Activated T-helper 1 cell treated with anti-CD3 and anti-CD28 coated beads, Interleukin-12 subunit alpha, Interleukin-12 subunit beta, Interleukin-2, Interleukin-4 antibody, amounts not matched to agents 30 ng/mL and 10 ng/mL and 1 ng/mL, durations not matched to agents 14 hours and 24 hours and 36 hours (primary cell): ENCODE data around the gene CHST9. TPM values are rescaled to one million over a fixed set of nuclear protein-coding genes. Genes with fewer than 3 reads are reported as not detected.

Experiments
- DNase-seq: peaks from one replicate; pipeline ENCODE4 v3.0.0; 2021; ENCODE audit warnings: low spot score
- H3K27ac Mint-ChIP-seq: one replicate; pipeline ENCODE4 v1.8.0; 2021; ENCODE audit warnings: mild to moderate bottlenecking, mixed read lengths
- H3K27me3 Mint-ChIP-seq: one replicate; pipeline ENCODE4 v1.8.0; 2022; ENCODE audit warnings: mild to moderate bottlenecking, moderate library complexity, mixed read lengths; ENCODE audit not compliant: insufficient read depth
- H3K36me3 Mint-ChIP-seq: one replicate; pipeline ENCODE4 v1.8.0; 2021; ENCODE audit warnings: low read depth, mixed read lengths
- H3K4me1 Mint-ChIP-seq: one replicate; pipeline ENCODE4 v1.8.0; 2021; ENCODE audit warnings: low read depth, mixed read lengths
- H3K4me3 Mint-ChIP-seq: one replicate; pipeline ENCODE4 v1.8.0; 2021; ENCODE audit warnings: mild to moderate bottlenecking, moderate library complexity, mixed read lengths
- H3K9me3 Mint-ChIP-seq: one replicate; pipeline ENCODE4 v1.8.0; 2021; ENCODE audit warnings: mixed read lengths
- intact Hi-C: fragments of 100-400 bp; cut with micrococcal nuclease; formaldehyde crosslinking; loops from one replicate; pipeline ENCODE4 v1.15.1; 2024
- total RNA-seq: library from RNA; stranded (reverse); gene quantifications from 2 replicates; pipeline ENCODE4 v1.2.3, GENCODE V29; 2022

Gene CHST9
- total RNA-seq, 1 donor from 2014 or later = not detected

DNA sequence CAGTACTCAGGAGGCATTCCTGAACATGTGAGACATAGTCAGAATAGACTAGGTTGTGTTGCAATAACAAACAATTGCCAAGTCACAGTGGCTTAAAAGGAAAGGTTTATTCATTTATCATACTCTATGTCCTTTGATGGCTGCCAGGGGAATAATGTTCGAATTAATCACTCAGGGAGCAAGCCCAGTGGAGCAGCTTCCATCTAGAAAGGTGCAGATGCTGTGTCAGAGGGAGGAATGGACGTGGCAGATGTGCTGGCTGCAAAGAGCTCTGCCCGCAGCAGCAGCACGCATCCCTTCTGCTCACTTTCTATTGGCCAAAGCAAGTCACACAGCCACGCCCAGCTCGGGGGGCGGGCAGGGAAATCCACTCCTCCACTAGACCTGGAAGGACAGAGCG, 213.7 kb downstream of the CHST9 start:
- intact Hi-C loops = no loop called here
- H3K36me3 Mint-ChIP-seq = no peaks in the 10 kb centered on the region
- H3K4me1 Mint-ChIP-seq = no peaks in the 10 kb centered on the region
- no peak overlapping the region for H3K27ac Mint-ChIP-seq
- DNase-seq = no peak
- no peaks in the 10 kb centered on the region for H3K9me3 Mint-ChIP-seq
- H3K4me3 Mint-ChIP-seq = no peak overlapping the region
- no peaks in the 10 kb centered on the region for H3K27me3 Mint-ChIP-seq

DNA sequence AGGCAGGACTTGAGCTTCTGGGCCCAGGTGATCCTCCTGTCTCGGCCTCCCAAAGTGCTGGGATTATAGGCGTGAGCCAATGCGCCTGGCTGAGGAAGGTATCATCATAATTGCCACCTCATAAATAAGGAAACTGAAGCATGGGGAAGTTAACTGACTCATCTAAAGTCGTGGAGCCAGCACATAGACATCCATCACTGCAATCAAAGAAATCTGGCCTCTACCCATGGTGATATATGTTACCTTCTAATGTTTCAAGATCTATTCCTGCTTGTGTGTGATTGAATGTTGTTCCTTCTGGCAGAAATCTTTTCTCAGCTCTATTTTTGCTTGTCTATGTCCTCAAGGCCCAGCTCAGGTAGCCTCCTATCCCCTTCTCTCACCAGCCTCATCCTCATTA, 214.5 kb downstream of the CHST9 start:
- Mint-ChIP-seq H3K27ac (no peak overlapping the region), H3K9me3 (no peaks in the 10 kb centered on the region), H3K4me3 (no peak overlapping the region), H3K27me3 (no peaks in the 10 kb centered on the region), H3K4me1 (no peaks in the 10 kb centered on the region), H3K36me3 (no peaks in the 10 kb centered on the region)
- intact Hi-C loops = no loop called here
- DNase-seq = no peak

DNA sequence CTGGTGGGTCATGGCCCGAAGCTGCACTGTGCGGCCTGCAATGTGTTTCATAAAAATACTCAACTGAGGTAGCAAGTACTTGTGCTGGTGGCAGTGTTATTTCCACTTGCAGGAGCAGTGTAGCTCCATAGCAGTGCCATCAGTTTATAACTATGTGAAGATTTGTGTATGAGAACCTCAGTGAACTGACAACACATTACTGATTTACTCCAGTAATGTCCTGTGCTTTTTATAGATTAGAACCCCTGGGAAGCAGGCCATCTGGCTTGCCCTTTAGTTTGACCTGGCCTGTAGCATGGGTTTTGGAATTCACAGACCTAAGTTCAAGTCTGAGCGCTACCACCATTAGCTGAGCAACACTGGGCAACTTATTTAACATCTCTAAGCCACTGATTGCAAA, 219.9 kb downstream of the CHST9 start:
- no peaks in the 10 kb centered on the region for H3K9me3 Mint-ChIP-seq
- intact Hi-C loops = no loop called here
- H3K4me3 Mint-ChIP-seq = no peak overlapping the region
- H3K27ac Mint-ChIP-seq = no peak overlapping the region
- no peak for DNase-seq
- no peaks in the 10 kb centered on the region for H3K36me3 Mint-ChIP-seq
- H3K4me1 Mint-ChIP-seq = no peaks in the 10 kb centered on the region
- H3K27me3 Mint-ChIP-seq = no peaks in the 10 kb centered on the region

GRCh38 chr18:26963292-26963691, 221.8 kb downstream of the CHST9 start:
- Mint-ChIP-seq H3K27ac (no peak overlapping the region), H3K27me3 (no peaks in the 10 kb centered on the region), H3K4me3 (no peak overlapping the region), H3K9me3 (no peaks in the 10 kb centered on the region), H3K4me1 (no peaks in the 10 kb centered on the region), H3K36me3 (no peaks in the 10 kb centered on the region)
- intact Hi-C loops = no loop called here
- DNase-seq = no peak

GRCh38 chr18:26961839-26962238, 223.3 kb downstream of the CHST9 start:
- no peak overlapping the region for H3K27ac Mint-ChIP-seq
- intact Hi-C loops = no loop called here
- no peaks in the 10 kb centered on the region for H3K36me3 Mint-ChIP-seq
- DNase-seq = no peak
- no peak overlapping the region for H3K4me3 Mint-ChIP-seq
- H3K27me3 Mint-ChIP-seq = no peaks in the 10 kb centered on the region
- no peaks in the 10 kb centered on the region for H3K9me3 Mint-ChIP-seq
- no peaks in the 10 kb centered on the region for H3K4me1 Mint-ChIP-seq

- intact Hi-C loops = no loop called here
- Mint-ChIP-seq H3K36me3 (no peaks in the 10 kb centered on the region), H3K9me3 (no peaks in the 10 kb centered on the region), H3K4me1 (no peaks in the 10 kb centered on the region), H3K4me3 (no peak overlapping the region), H3K27me3 (no peaks in the 10 kb centered on the region), H3K27ac (no peak overlapping the region)
- no peak for DNase-seq
Observed at GRCh38 chr18:26960911-26961310, 224.2 kb downstream of the CHST9 start.

GRCh38 chr18:26956863-26957262, 228.2 kb downstream of the CHST9 start:
- no peaks in the 10 kb centered on the region for H3K4me1 Mint-ChIP-seq
- no peaks in the 10 kb centered on the region for H3K36me3 Mint-ChIP-seq
- H3K9me3 Mint-ChIP-seq = no peaks in the 10 kb centered on the region
- no peak overlapping the region for H3K27ac Mint-ChIP-seq
- H3K4me3 Mint-ChIP-seq = no peak overlapping the region
- intact Hi-C loops = no loop called here
- H3K27me3 Mint-ChIP-seq = no peaks in the 10 kb centered on the region
- DNase-seq = no peak

DNA sequence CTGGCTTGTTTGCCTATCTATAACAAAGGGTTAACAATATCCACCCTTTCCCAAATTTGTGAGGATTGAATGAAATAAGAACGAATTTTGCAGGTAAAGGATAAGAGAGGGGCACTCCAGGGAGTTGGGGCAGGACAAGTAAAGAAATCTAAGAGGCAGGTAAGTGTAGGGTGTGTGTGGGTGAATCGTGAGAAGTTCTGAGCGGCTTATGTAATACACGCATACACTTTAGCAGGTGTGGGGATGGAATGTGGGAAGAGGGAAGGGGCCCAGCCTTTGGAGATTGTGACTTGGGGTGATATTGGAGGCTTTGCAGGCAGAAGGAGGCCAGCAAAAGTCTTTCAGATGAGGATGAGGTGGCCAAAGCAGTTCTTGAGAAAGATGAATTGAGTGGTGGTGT, 236.4 kb downstream of the CHST9 start:
- DNase-seq = no peak
- Mint-ChIP-seq H3K4me3 (no peak overlapping the region), H3K4me1 (no peaks in the 10 kb centered on the region), H3K36me3 (no peaks in the 10 kb centered on the region), H3K27me3 (no peaks in the 10 kb centered on the region), H3K9me3 (no peaks in the 10 kb centered on the region), H3K27ac (no peak overlapping the region)
- intact Hi-C loops = no loop called here

- no peak overlapping the region for H3K4me3 Mint-ChIP-seq
- DNase-seq = no peak
- no peaks in the 10 kb centered on the region for H3K27me3 Mint-ChIP-seq
- H3K27ac Mint-ChIP-seq = no peak overlapping the region
- no peaks in the 10 kb centered on the region for H3K4me1 Mint-ChIP-seq
- H3K9me3 Mint-ChIP-seq = no peaks in the 10 kb centered on the region
- H3K36me3 Mint-ChIP-seq = no peaks in the 10 kb centered on the region
- intact Hi-C loops = no loop called here
Observed at GRCh38 chr18:26943906-26944305, 241.2 kb downstream of the CHST9 start.

GRCh38 chr18:26941584-26941983, 243.5 kb downstream of the CHST9 start:
- H3K36me3 Mint-ChIP-seq = no peaks in the 10 kb centered on the region
- H3K4me3 Mint-ChIP-seq = no peak overlapping the region
- no peaks in the 10 kb centered on the region for H3K27me3 Mint-ChIP-seq
- no peak for DNase-seq
- intact Hi-C loops = no loop called here
- no peak overlapping the region for H3K27ac Mint-ChIP-seq
- no peaks in the 10 kb centered on the region for H3K9me3 Mint-ChIP-seq
- no peaks in the 10 kb centered on the region for H3K4me1 Mint-ChIP-seq

DNA sequence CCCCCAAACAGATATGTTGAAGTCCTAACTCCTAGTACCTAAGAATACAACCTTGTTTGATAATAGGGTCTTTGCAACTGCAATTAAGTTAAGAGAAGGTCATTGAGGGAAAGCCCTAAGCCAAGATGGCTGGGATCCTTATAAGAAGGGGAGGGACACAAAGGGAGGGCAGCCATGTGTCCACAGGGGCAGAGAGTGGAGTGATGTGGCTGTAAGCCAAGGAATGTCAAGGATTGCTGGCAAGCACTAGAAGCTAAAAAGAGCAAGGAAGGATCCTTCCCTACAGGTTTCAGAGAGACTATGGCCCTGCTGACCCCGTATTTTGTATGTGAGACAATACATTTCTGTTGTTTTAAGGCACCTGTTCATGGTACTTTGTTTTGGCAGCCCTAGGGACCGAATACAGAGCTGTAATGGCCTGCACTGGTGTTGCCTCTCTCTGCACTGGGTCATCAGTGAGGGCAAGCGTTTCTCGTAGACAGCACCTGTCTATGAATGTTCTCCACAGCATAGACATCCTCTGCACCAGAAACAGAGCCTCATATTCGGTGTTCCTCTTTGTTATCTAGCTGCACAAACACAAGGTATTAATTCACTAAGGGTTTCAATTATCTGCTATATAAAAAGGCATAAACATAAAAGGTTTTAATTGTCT, 244.2 kb downstream of the CHST9 start:
- Mint-ChIP-seq H3K27me3 (no peaks in the 10 kb centered on the region), H3K9me3 (no peaks in the 10 kb centered on the region), H3K4me1 (no peaks in the 10 kb centered on the region), H3K4me3 (no peak overlapping the region), H3K36me3 (no peaks in the 10 kb centered on the region), H3K27ac (no peak overlapping the region)
- no peak for DNase-seq
- intact Hi-C loops = no loop called here

DNA sequence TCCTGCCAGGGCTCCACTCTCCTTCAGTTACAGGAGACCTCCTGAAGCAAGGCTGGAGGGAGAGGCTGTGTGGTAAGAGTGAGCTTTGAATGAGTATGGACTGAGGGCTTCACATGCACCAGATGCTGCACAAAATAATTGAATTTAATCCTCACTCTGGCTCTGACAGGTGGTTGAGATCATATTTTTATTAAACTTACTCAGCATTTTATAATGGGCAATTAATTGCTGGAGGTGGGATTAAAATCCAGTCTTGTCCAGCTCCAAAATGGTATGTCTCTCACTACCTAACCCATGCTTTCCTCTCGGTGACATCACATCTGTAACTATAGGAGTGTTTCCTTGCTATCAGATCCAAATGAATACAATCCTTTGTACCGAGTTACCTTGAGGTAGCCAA, 253.4 kb downstream of the CHST9 start:
- H3K27me3 Mint-ChIP-seq = no peaks in the 10 kb centered on the region
- no peak for DNase-seq
- no peak overlapping the region for H3K27ac Mint-ChIP-seq
- no peak overlapping the region for H3K4me3 Mint-ChIP-seq
- intact Hi-C loops = no loop called here
- no peaks in the 10 kb centered on the region for H3K36me3 Mint-ChIP-seq
- no peaks in the 10 kb centered on the region for H3K4me1 Mint-ChIP-seq
- H3K9me3 Mint-ChIP-seq = peaks cover 6% of the 10 kb centered on the region

GRCh38 chr18:26930630-26931029, 254.5 kb downstream of the CHST9 start:
- Mint-ChIP-seq H3K4me3 (no peak overlapping the region), H3K9me3 (peaks cover 6% of the 10 kb centered on the region), H3K27ac (no peak overlapping the region), H3K27me3 (no peaks in the 10 kb centered on the region), H3K4me1 (no peaks in the 10 kb centered on the region), H3K36me3 (no peaks in the 10 kb centered on the region)
- intact Hi-C loops = no loop called here
- DNase-seq = no peak

GRCh38 chr18:26928670-26929313, 256.3 kb downstream of the CHST9 start:
- Mint-ChIP-seq H3K36me3 (no peaks in the 10 kb centered on the region), H3K4me1 (no peaks in the 10 kb centered on the region), H3K27ac (no peak overlapping the region), H3K27me3 (no peaks in the 10 kb centered on the region), H3K4me3 (no peak overlapping the region), H3K9me3 (peaks cover 5% of the 10 kb centered on the region)
- intact Hi-C loops = no loop called here
- DNase-seq = no peak
